GM18517 (cell line): Measurements from ENCODE around the gene DBI.
A peak's percentile ranks its signal among the peaks of the same experiment; 100 is the strongest.
"Not testable (repeated sequence)": the region's sequence is repeated elsewhere in the genome, so short reads cannot be mapped to it uniquely, and the experiment has no call there.

ENCODE experiments used
- ATAC-seq: cut with Tn5 transposase; IDR thresholded peaks from one replicate; pipeline ENCODE4 v1.9.1; 2021; ENCODE audit warnings: mild to moderate bottlenecking, moderate library complexity; ENCODE audit not compliant: unreplicated experiment

DBI gene

DNA sequence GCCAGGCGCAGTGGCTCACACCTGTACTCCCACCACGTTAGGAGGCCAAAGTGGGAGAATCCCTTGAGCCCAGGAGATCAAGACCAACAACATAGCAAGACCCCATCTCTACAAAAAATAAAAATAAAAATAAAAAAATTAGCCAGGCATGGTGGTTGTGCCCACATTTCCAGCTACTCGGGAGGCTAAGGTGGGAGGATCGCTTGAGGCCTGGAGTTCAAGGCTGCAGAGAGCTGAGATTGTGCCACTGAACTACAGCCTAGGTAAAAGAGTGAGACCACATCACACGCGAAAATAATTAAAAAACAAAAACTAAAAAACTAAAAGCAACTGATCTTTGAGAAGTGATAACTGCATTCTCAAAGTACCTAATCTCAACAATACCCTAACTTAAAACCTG is 2.0 kb upstream of the DBI start:
- ATAC-seq = no peak

DNA sequence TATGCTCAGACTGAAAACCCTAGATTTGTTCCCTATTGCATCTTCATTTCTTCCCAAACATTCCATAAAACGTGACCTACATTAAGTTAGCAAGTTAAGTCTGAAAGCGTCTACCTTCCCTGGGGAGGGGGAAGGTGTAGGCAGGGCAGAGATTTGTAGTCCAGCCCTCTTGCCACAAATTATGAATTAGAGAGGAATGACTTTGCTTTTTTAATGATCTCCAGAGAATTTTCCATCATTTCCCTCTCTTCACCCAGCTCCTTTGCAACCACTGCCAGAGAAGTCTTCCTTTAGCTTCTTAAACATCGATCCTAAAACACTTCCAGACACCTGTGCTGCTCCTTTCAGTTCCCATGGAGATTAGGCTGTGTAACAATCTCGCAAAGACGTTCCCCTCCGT is 1.3 kb upstream of the DBI start:
- ATAC-seq = no peak

- ATAC-seq = no peak
These were observed 572 bp upstream of the DBI start for GRCh38 chr2:119366161-119366648.

DNA sequence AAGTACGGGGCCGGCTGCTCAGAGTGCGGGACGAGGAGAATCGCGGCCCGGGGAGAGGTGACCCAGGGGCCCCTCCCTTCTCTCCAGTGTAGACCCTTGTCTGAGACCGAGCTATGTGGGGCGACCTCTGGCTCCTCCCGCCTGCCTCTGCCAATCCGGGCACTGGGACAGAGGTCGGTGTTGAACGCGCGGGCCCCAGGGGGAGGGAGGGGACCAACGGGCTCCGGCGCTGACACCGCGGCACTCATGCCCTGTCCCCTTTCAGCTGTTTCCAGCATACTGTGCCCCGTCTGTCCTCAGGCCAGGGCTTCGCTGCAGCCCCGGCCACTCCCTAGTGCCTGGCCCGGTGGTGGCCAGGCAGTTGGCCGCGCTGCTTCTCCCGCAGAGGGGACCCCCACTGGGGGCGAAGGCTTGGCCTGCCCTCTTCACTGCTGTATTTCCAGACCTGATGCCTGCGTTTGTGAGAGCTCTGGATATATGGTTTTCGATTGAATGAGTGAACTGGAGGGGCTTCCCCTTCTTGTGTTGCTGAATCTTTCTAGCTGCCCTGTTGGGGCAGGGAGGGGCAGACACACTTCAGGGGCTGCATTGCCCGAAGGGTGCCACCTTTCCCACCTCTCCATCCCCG is 809 bp downstream of the DBI start:
- peak; percentile 18 for ATAC-seq

GRCh38 chr2:119369845-119370244 is 3.1 kb downstream of the DBI start:
- ATAC-seq = no peak

- no peak for ATAC-seq
These were observed 4.3 kb downstream of the DBI start for GRCh38 chr2:119371111-119371510.

- no peak for ATAC-seq
These were observed 6.2 kb downstream of the DBI start for GRCh38 chr2:119372778-119373568.

GRCh38 chr2:119373907-119374745 is 7.3 kb downstream of the DBI start:
- not testable (repeated sequence) for ATAC-seq

GRCh38 chr2:119376406-119376805 is 9.6 kb downstream of the DBI start:
- not testable (repeated sequence) for ATAC-seq

- ATAC-seq = no peak
These were observed 10.0 kb downstream of the DBI start for GRCh38 chr2:119376810-119377209.

- no peak for ATAC-seq
These were observed 10.7 kb downstream of the DBI start for GRCh38 chr2:119377294-119377992.

DNA sequence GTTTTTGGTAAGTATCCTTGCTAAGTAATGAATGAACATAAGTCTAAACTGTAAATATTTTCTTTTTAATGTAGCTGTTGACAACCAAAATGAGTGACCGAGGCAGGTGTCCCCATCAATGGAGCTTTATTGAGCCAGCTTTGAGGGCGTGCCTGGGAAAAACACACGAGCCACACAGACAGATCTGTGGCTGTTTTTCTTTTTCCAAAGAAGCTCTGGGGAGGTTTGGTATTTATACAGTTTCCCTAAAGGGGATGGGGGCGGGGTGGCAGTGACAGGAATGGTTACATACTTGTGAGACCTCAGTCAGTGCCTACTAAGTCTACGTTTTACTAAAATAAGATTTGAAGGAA is 11.2 kb downstream of the DBI start:
- no peak for ATAC-seq

DNA sequence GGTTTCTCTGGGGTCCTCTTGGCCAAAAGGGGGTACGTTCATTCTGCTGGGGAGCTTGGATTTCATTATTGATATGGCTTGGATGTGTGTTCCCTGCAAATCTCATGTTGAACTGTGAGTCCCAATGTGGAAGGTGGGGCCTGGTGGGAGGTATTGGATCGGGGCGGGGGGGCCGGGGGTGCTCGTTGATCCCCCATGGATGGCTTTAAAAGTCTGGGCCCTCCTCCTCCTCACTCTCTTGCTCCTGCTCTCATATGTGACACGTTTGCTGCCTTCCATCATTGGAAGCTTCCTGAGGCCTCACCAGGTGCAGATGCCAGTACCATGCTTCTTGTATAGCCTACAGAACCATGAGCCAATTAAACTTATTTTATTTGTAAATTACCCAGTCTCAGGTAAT is 11.8 kb downstream of the DBI start:
- no peak for ATAC-seq

DNA sequence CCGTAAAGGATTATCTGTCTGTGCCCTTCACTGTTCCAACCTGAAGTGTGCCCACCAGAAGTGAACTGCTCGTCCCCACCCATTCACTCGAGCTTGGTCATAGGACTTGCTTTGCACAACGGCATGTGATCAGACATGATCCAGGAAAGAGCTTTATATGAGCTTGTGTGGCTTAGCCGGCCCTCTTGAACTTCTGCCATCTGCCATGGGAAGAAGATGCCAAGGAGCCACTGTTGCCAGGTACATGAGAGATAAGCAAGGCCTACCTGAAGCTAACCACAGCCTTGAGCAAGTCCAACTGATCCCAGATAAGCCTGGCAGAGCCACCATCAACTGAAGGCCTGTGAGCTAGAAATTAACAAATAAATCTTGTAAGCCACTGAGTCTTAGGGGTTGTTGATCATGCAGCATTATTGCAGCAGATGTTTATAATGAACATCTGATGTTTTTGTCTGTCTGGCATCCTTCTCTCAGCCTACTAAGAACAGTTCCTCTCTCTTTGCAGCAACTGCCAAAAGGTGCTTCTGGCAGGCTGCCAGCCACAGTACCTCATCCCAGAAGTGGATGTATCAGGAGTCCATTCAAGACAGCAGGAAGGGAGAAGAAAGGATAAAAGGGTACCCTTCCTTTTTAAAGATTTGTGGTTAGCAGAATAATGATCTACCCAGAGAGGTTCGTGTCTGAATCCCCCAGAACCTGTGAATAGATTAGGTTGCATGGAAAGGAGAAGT is 16.8 kb downstream of the DBI start:
- no peak for ATAC-seq

DNA sequence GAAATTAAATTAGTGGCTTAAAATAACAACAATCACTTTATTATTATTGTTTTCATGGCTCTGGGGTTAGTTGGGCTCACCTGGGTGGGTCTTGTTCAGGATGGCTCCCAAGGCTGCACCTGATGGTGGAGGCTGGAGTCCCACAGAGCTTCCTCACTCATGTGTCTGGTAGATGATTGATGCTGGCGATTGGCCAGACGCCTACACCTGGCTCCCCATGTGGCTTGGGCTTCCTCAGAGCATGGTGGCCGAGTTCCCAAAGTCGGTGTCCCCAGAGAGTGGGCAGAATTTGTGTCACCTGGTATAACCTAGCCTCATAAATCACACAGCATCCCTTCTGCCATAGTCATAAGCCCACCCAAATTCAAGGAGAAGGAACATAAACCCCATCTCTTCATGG is 18.2 kb downstream of the DBI start:
- no peak for ATAC-seq

GRCh38 chr2:119385466-119385865 is 18.7 kb downstream of the DBI start:
- no peak for ATAC-seq

DNA sequence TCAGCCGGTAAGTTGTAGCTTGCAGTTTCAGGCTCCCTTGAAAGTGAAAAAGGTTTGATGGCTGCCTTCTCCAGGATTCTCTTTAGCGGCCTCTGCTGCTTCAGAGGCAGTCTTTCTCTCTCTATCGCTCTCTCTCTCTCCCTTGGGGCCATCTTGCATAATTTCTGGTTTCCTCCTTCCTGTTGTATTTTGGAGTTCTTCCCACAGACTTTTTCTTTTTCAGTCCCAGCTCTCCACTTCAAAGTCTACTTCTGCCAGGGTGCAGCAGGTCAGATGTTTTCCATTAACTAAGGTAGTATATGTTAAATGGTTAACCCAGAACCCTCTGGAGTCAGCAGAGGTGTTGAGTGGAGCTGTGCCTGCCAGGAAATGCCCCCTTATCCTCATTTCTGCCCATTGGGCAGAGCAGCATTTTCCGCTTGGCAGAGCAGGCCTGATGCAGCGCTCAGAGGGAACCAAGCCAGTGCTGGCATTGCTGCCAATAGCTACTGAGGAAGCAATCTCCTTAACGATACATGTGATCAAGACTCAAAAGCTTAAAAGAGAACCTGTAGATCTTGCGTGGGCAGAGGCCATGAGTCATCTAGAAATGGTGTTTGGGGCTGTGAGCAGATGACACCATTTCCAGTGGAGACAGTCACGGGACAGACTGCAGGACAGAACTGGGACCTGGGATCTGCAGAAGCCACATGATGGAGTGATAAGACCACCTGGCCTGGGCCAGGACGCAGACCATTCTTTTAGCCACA is 20.8 kb downstream of the DBI start:
- ATAC-seq = peak; percentile 87

- ATAC-seq = no peak
These were observed 23.0 kb downstream of the DBI start for GRCh38 chr2:119389615-119390306.
